GM18861 (cell line): ENCODE results near the gene LUC7L3.

Source experiments
- ATAC-seq: cut with Tn5 transposase; IDR thresholded peaks from one replicate; pipeline ENCODE4 v1.9.1; 2021; ENCODE audit not compliant: unreplicated experiment

Gene LUC7L3

DNA sequence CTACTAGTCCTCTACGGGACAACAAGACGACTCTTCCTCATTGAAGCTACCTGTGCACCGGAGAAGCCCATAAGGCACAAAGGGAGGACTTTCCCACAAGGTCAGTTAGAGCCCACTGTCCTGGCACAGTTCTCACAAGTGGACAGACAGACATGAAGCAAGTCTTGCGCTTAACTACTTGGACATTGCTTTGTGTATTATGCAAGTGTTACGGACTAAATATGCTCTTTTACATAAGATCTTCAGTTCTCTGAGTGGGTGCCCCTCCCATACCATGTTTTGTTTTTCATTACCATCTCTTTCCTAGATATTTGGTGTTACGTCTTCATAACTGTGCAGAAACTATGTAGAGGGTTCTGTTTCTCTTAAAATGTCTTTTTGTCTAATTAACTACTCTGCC, 29.8 kb downstream of the LUC7L3 start:
- no peak for ATAC-seq

DNA sequence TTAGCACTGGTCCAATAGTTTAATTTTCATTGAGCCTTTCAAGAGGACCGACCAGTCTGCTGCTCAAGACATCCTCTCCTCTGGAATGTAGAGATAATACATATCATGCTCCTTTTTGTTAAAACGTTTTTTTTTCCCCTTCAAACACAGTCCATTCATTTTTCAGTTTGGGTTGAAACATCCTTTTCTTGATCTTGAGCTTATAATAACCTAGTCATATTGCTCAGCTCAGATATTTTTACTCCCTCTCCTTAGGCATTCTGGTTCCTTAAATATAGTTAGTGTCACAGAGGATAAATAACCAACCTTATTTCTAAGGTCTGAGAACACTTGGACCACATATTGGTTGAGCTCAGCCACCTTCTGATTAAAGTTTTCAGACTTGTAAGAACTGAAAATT, 35.1 kb downstream of the LUC7L3 start:
- ATAC-seq: no peak

DNA sequence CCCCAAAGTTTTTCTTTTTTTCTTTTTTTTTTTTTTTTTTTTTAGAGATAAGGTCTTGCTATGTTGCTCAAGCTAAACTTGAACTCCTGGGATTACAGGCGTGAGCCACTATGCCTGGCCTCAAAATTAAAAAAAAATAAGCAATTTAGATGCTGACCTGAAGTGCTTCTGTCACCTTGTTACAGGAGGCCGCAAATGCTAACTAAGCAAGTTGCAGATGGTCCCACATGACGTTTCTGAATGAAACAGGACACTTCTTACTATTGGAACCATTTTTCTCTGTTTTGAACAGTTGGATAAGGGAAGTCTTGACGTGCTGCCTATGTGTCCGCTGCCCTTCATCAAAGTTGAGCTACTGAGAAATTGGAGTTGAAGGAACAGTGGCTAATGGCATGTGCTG, 39.1 kb downstream of the LUC7L3 start:
- ATAC-seq: no peak

DNA sequence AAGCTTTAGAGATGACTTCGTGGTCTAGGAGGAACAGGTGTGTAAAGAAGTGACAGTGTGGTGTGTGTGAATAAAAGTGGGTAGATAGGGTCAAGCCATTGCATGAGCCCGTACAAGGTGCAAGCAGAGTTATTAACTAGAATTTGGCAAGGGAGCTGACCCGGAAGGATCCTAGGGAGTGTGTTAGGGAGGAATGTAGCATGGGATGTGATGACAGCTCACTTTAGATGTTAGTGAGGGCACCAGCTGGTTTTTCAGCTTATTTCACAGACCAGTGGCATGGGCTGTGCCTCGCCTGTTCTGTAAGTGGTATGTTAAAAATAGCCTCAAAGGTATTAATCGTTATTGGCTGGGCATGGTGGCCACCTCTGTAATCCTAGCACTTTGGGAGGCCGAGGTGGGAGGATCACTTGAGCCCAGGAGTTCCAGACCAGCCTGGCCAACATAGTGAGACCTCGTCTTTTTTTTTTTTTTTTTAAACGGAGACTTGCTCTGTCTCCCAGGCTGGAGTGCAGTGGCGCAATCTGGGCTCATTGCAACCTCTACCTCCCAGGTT, 39.7 kb downstream of the LUC7L3 start:
- ATAC-seq: no peak

DNA sequence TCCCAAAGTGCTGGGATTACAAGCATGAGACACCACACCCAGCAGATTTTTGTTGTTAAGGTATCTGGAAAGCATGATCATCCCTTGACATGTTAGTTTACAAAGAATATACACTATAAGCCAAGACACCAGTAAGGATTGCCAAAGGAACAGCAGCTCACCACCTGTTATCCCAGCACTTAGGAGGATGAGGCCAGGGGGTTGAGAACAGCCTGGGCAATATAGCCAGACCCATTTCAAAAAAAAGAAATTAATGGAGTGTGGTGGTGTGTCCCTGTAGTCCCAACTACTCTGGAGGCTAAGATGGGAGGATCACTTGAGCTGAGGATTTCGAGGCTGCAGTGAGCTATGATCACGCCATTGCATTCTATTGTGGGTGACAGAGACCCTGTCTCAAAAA, 42.8 kb downstream of the LUC7L3 start:
- ATAC-seq: no peak

DNA sequence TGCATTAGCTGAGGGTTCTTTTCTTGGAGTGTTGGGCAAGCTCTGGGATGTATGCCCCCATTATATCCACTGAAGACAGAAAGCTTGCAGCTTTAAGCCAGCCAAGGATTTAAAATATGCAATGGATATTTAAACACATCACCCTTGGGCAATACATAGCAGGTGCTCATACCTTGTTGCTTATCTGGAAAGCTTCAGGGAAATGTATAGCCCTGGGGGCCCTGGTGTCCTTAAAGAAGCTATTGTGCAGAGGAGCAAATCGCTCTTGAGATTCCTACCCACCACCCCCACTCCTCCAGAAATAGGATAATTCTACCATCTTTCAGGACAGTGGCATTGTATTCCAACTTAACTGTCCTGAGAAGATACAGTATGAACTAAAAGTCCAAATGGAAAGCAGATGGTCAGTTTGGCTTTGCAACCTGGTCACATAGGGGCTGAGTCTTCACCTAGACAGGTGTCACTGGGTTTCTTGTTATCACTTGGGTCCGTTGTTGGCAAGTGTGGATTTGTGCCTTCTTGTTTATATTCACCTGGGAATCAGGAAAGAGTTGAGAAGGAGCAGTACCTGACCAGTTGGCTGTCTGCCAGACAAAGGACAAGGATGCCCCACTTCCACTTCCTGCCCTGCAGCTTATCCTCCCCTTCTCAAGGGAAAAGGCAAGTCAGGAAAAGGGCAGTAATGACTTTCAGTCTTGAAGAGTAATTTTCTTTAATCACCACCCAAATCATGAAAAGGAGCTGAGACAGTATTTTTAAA, 44.5 kb downstream of the LUC7L3 start:
- no peak for ATAC-seq

DNA sequence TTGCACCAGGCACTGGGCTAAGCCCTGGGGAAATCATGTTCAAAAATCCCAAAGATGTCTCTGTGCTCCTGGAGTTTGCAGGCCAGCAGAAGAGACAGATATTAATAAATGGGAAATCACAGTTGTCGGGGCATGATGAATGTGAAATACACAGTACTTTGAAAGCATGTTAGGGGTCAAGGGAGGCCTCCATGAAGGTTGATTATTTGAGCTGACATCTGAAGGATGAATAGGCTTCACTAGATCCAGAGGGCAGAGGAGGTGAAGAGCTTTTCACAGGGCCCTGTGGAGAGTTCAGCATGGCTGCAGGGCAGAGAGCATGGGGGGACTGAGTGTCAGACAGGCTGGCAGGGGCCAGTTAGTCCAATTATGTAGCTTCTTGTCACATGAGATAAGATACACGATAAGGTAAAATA, 45.3 kb downstream of the LUC7L3 start:
- no peak for ATAC-seq

DNA sequence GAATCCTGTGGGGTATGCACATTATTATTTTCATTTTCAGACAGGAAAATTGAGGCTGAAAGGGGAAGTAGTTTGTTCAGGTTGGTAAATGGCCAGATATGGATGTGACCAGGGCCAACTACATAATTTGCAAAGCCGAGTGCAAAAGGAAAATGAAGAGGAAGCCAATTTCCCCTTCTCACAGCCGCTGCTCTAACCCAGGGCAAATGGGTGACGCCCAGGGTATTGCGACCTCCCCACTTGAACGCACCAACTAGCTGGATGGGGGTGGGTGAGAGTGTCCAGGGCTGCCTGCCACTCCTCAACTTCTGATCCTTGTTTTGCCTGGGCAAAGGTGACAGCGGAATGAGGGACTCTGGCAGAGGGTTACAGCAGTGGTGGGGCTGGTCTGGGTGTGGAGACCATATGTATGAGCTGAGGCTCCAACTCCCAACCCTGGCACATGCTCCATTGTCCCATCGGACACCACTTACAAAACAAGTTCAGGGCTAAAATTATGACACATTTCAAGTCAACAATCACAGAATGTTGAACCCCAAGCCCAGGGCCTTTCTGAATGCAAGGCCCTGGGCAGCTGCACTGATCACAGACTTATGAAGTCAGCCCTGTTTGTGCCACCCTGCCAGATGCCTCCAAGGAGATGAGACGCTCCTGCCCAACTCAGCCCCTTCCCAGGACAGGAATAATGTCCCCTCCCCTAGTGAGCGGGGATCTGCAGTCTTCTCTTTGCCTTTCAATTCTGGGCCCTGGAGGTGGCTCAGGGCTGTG, 46.2 kb downstream of the LUC7L3 start:
- ATAC-seq: no peak

DNA sequence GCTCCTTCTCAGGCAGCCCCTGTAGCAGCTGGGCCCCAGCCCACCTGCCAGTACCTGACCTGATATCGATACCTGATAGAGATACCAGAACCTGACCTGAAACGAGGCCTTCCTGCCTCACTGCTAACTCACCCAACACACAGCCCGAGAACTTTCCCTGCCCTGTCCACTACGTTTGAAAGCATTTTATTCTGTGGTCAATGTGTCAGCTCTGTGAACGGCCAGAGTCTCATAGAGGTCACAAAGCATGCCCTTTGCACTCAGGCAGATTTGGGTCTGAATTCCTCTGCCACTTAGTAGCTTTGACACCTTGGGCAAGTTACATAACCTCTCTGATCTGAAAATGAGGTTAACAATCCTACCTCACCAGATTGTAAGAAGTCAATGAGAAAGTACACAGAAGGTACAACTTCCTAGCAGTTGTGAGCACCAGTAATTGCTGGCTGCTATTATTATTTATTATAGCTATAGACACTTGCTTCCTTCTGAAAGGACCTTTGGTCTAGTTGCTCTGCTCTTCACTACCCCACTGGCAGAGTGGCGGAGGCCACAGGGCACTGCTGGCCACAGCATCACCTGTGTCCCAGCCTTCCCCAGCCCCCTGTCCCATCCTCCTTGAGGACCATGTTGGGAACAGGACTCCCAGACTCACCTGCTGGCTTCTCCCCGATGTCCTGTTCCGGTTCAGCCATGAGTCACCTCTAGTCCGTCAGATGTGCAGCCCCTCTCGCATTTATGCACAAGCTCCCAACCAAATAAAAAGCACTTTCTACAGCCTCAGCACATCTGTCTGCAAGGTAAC, 47.0 kb downstream of the LUC7L3 start:
- no peak for ATAC-seq

DNA sequence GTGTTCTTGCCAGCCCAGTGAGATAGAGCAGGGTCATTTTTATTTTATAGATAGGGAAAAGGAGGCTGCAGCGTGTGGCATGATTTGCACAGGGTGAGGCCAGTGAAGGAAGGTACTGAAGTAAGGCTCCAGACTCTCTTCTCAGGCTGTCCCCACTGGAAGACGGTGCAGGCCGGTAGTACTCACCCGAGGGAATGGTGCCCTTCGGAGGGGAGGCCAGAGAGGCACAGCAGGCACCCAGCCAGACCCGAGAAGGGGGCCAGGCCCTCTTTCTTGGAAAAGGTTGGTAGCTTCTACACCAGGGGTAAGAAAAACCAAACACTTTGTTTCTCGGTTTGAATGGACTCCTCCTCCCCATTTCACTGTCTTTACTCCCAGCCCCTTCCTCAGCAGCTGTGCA, 47.6 kb downstream of the LUC7L3 start:
- no peak for ATAC-seq

DNA sequence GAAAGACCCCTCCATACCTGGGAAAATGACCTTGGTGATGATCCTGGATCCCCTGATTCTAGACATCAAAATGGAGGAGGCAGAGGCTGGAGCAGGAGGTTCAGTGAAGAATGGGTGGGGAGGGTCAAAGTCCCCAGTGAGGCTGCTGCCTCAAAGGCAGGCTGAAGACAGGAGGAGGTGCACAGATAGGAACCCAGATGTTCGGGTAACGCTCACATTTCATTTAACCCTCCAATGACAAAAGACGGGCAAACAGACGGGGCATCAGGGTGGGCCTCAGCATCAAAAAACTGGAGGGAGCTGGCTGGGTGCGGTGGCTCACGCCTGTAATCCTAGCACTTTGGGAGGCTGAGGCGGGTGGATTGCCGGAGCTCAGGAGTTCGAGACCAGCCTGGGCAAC, 48.0 kb downstream of the LUC7L3 start, which contains the start of gene ANKRD40CL:
TSS of gene ANKRD40CL (minus strand) at position 73 of the 400 bp plus-strand sequence. CDS start 605 bp downstream, outside the sequence.
- no peak for ATAC-seq

DNA sequence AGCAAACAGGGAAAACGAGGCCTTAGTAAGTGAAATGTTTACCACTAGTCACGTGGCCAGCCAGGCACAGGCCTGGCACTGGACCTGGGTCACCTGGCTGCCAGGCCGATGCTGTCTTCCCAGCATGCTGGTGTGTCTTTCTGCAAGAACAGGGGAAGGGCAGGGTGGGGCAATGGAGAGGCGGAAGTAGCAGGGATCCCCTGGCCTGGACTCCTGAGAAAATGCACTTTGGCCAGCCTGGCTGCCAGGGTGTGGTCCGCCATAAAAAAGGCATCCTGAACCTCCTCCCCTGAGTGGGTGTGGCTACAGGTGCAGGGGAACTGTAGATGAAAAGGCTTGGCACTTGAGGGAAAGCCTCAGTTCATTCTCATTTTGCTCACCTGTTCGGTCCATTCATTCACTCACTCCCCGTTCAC, 49.0 kb downstream of the LUC7L3 start:
- no peak for ATAC-seq

DNA sequence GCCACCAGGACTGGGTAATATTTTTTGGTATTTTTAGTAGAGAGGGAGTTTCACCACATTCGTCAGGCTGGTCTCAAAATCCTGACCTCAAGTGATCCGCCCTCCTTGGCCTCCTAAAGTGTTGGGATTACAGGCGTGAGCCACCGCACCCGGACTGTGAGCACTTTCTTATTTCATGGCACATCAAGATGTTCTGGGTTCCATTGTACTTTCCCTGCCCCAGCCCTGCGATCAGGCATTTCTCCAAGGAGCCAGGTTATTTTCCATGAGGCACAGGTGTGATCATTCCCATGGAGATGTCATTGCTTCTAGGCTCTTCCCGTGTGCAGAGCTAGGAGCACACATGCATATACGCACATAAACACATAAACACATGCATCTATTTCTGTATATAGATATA, 50.5 kb downstream of the LUC7L3 start:
- ATAC-seq: no peak

DNA sequence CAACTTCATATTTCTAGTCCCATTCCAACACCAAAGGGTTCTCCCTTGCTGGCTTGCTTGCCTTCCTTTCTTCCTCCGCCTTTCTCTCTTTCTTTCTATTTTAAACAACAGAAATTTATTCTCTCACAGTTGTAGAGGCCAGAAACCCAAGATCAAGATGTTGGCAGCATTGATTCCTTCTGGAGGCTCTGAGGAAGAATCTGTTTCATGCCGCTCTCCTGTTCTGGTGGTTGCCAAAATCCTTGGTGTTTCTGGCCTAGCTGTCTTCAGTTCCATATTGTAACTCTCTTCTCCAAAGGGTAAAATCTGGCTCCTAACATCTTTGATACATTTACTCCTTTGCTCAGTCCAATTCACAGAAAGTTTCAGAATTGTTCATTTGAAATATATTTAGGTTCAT, 50.9 kb downstream of the LUC7L3 start:
- ATAC-seq: no peak

DNA sequence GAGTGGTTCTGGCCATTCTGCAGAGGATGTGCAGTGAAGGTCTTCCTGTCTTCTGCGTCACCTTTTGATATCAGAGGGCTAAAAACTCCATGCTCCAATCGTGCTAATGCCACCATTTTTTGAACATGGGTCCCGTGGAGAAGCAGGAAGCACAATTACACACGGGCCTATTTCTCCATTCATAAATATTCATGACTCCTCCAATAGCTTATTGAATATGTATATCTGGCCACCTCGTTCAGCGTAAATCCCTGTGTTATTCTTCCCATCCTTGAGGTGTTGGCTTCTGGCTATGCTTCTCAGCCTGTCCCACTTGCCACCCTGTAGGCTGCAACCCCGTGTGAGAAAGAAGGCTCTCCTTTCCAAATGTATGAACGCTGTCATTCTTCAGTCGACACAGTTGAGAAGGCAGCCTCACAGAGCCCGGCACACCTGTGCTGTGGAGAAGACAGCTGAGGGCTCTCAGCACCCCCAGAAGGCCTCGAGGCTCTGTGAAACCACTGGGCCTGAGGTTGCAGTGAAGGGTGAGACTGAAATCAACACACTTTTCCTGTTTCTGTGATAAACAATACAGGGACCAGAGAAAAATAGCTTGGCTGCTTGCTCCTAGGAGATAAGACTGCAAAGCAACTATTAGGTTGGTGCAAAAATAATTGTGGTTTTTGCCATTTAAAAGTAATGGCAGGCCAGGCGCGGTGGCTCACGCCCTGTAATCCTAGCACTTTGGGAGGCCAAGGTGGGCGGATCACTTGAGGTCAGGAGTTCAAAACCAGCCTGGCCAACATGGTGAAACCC, 52.8 kb downstream of the LUC7L3 start:
- no peak for ATAC-seq

DNA sequence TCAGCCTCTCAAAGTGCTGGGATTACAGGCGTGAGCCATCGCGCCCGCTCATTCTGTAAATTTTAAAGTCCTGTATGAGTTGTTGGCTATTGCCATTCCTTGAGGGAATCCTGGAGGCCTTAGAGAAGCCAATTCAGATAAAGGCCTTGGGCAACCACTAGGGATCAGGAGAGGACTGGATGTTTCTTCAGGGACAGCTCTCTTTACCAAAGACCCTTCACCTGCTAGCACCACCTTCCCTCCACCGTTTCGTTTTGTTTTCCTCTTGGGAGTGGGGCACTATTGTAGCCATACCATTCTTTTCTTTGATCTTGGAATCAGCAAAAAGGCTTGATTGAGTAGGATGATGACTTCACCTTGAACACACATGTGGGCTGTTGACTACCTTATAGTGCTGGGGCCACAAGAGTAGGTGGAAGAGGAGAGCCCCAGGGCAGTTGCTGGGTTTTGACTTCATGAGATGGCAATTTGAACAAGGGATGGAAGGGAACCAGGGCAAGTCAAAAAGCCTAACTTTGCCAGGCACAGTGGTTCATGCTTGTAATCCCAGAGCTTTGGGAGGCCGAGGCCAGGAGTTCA, 54.9 kb downstream of the LUC7L3 start:
- ATAC-seq: no peak

DNA sequence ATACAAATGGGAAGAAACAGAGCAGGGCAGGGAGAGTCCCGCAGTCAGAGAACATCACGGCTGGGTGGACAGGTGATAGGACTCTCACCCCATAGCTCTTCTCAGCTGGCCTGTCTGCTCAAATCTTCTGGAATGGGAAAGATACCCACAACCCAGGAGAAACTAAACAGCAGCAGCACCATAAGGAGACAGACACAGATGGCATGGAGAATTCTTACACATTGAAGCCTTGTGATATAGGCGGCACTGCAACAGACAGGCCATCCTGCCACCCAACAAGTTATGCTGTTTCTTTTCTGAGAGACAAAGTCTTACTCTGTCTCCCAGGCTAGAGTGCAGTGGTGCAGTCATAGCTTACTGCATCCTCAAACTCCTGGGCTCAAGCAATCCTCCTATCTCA, 56.5 kb downstream of the LUC7L3 start:
- ATAC-seq: no peak

DNA sequence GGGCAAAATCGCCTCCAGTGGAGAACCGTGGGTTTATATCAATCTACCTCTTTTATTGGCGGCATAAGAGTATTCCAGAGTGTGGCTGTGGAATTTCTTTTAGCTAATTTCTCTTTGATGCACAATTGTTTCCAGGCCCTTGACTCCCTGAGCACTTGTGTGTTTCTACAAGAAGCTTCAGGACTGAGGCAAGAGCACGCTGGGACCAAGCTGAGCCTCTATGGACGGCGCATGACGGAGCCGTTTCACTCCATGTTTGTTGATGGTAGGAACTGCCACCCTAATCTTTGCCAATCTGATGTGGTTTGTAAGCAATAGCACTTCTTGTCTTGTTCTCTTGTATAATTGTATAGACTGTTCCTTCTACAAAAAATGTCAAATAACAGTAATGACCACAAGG, 59.1 kb downstream of the LUC7L3 start:
- ATAC-seq: no peak

DNA sequence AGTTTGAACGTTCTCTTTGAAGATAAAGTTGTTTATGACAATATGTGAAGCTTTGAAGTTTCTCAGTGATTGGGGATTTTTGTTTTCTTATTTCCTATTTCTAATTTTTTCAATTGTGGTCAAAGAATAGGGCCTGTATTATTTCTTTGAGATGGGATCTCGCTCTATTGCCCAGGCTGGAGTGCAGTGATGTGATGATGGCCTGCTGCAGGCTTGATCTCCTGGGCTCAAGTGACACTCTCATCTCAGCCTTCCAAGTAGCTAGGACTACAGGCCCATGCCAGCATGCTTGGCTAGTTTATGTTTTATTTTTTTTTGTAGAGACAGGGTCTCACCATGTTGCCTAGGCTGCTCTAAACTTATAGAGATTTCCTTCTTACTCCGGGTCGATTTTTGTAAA, 59.6 kb downstream of the LUC7L3 start:
- ATAC-seq: no peak

DNA sequence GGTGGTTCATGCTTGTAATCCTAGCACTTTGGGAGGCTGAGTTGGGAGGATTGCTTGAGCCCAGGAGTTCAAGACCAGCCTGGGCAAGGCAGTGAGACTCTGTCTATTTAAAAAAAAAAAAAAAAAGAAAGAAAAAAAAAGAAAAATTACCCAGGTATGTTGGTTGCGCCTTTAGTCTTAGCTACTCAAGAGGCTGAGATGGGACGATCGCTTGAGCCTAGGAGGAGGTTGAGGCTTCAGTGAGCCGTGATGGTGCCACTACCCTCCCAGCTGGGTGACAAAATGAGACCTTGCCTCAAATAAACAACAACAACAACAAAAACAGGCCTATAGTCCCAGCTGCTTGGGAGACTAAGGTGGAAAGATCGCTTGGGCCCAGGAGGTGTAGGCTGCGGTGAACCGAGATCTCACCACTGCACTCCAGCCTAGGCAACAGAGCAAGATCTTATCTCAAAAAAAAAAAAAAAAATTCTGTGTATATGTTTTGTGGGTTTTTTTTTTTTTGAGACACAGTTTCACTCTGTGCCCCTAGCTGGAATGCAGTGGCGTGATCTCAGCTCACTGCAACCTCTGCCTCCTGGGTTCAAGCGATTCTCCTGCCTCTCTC, 60.4 kb downstream of the LUC7L3 start:
- ATAC-seq: no peak
